Neural progenitor cell (in vitro differentiated cells): ENCODE data around the gene SGSM1. TPM values are rescaled to one million over a fixed set of nuclear protein-coding genes. Genes with fewer than 3 reads are reported as not detected.

ENCODE experiments used
- DNase-seq: peaks from one replicate; pipeline ENCODE4 v3.0.0-alpha.2; 2016; ENCODE audit warnings: low spot score
- H2AFZ ChIP-seq: fragments of 200-600 bp; sonication (generic); replicated peaks from 2 replicates; pipeline ENCODE4 v1.6.1; 2016; ENCODE audit warnings: antibody characterized with exemption
- H3F3A ChIP-seq: fragments of 200-600 bp; sonication (generic); 2 replicates; pipeline ENCODE4 v1.6.1; 2016; ENCODE audit warnings: antibody characterized with exemption, low read depth
- H3K27ac ChIP-seq: fragments of 200-600 bp; sonication (generic); 2 replicates; pipeline ENCODE4 v1.5.1; 2016; ENCODE audit warnings: mild to moderate bottlenecking
- H3K27me3 ChIP-seq: fragments of 200-600 bp; sonication (generic); 2 replicates; pipeline ENCODE4 v1.6.1; 2016; ENCODE audit warnings: mild to moderate bottlenecking, moderate library complexity
- H3K36me3 ChIP-seq: fragments of 200-600 bp; sonication (generic); 2 replicates; pipeline ENCODE4 v1.5.1; 2016
- H3K4me1 ChIP-seq: fragments of 200-600 bp; sonication (generic); 2 replicates; pipeline ENCODE4 v1.6.1; 2016; ENCODE audit warnings: mixed run types
- H3K4me2 ChIP-seq: fragments of 200-600 bp; sonication (generic); 2 replicates; pipeline ENCODE4 v1.6.1; 2016
- H3K4me3 ChIP-seq: fragments of 200-600 bp; sonication (generic); 2 replicates; pipeline ENCODE4 v1.5.1; 2016
- H3K79me2 ChIP-seq: fragments of 200-600 bp; sonication (generic); 2 replicates; pipeline ENCODE4 v1.6.1; 2016; ENCODE audit warnings: low read depth
- H3K9ac ChIP-seq: fragments of 200-600 bp; sonication (generic); 2 replicates; pipeline ENCODE4 v1.6.1; 2016
- H3K9me3 ChIP-seq: fragments of 200-600 bp; sonication (generic); 2 replicates; pipeline ENCODE4 v1.5.1; 2016; ENCODE audit warnings: low read depth
- H4K20me1 ChIP-seq: fragments of 200-600 bp; sonication (generic); 2 replicates; pipeline ENCODE4 v1.6.1; 2016; ENCODE audit warnings: low read depth
- H3K27ac Mint-ChIP-seq: 3 replicates; pipeline ENCODE4 v1.8.0; 2021; ENCODE audit warnings: mixed read lengths
- H3K27me3 Mint-ChIP-seq: 2 replicates; pipeline ENCODE4 v1.8.0; 2022; ENCODE audit warnings: low read depth, mild to moderate bottlenecking, inconsistent platforms, moderate library complexity, mixed read lengths; ENCODE audit not compliant: insufficient read depth
- H3K36me3 Mint-ChIP-seq: 3 replicates; pipeline ENCODE4 v1.8.0; 2021; ENCODE audit warnings: mixed read lengths
- H3K4me1 Mint-ChIP-seq: 3 replicates; pipeline ENCODE4 v1.8.0; 2021; ENCODE audit warnings: mixed read lengths
- H3K4me3 Mint-ChIP-seq: 3 replicates; pipeline ENCODE4 v1.8.0; 2021; ENCODE audit warnings: mild to moderate bottlenecking, moderate library complexity, mixed read lengths
- H3K9me3 Mint-ChIP-seq: 3 replicates; pipeline ENCODE4 v1.8.0; 2020; ENCODE audit warnings: mixed read lengths
- EZH2 ChIP-seq: fragments of 200-600 bp; sonication (generic); IDR thresholded peaks from 2 replicates; pipeline ENCODE4 v1.6.1; 2017; ENCODE audit warnings: antibody characterized with exemption, mild to moderate bottlenecking, moderate library complexity
- EZH2phosphoT487 ChIP-seq: fragments of 200-600 bp; sonication (generic); IDR thresholded peaks from 2 replicates; pipeline ENCODE4 v1.6.1; 2017; ENCODE audit warnings: antibody characterized with exemption
- total RNA-seq: library from RNA; depleted of rRNA; stranded (reverse); fragments of >200 nt; gene quantifications from 2 replicates; pipeline ENCODE4 v1.2.3, GENCODE V29; 2015; ENCODE audit warnings: low replicate concordance
- TF ChIP-seq, protein P1 (sequence below): fragments of 200-600 bp; sonication (generic); IDR thresholded peaks from 2 replicates; pipeline ENCODE4 v1.5.1; 2017; ENCODE audit warnings: antibody characterized with exemption, mild to moderate bottlenecking

The SGSM1 gene
- total RNA-seq, 1 donor from 2014 or later = 1.1 TPM

DNA sequence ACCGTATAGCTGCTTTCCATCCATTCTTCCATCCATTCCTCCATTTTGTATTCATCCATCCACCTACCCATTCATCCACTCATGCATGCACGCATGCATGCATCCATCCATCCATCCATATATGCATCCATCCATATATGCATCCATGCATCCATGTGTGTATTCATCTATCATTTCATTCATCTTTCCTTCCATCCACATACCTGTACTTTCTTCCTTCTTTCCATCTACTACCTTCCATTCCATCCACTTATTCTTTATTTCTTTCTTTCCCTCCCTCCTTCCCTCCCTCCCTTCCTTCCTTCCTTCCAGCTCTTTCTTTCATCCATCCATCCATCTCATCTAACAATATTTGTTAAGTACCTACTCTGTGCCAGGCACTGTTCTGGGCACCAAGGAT, 166.4 kb downstream of the SGSM1 start:
- peaks cover 35% of the 10 kb centered on the region for H3K4me1 Mint-ChIP-seq
- no peak overlapping the region for H3K9ac ChIP-seq
- no peaks in the 10 kb centered on the region for H3K9me3 Mint-ChIP-seq
- H3K27me3 ChIP-seq = no peaks in the 10 kb centered on the region
- no peak overlapping the region for H3K4me3 Mint-ChIP-seq
- no peak for TF ChIP-seq EZH2
- TF ChIP-seq, protein P1, sequence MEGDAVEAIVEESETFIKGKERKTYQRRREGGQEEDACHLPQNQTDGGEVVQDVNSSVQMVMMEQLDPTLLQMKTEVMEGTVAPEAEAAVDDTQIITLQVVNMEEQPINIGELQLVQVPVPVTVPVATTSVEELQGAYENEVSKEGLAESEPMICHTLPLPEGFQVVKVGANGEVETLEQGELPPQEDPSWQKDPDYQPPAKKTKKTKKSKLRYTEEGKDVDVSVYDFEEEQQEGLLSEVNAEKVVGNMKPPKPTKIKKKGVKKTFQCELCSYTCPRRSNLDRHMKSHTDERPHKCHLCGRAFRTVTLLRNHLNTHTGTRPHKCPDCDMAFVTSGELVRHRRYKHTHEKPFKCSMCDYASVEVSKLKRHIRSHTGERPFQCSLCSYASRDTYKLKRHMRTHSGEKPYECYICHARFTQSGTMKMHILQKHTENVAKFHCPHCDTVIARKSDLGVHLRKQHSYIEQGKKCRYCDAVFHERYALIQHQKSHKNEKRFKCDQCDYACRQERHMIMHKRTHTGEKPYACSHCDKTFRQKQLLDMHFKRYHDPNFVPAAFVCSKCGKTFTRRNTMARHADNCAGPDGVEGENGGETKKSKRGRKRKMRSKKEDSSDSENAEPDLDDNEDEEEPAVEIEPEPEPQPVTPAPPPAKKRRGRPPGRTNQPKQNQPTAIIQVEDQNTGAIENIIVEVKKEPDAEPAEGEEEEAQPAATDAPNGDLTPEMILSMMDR = no peak
- no peak for TF ChIP-seq EZH2phosphoT487
- H3K36me3 ChIP-seq = no peaks in the 10 kb centered on the region
- H3K36me3 Mint-ChIP-seq = no peaks in the 10 kb centered on the region
- H3K27me3 Mint-ChIP-seq = peaks cover 2% of the 10 kb centered on the region
- peaks cover 87% of the 10 kb centered on the region for H3K79me2 ChIP-seq
- peaks cover 28% of the 10 kb centered on the region for H3F3A ChIP-seq
- peaks cover 27% of the 10 kb centered on the region for H3K4me1 ChIP-seq
- H3K4me2 ChIP-seq = no peak overlapping the region
- H3K9me3 ChIP-seq = no peaks in the 10 kb centered on the region
- H3K27ac ChIP-seq = no peak overlapping the region
- no peak overlapping the region for H2AFZ ChIP-seq
- H3K4me3 ChIP-seq = no peak overlapping the region
- H3K27ac Mint-ChIP-seq = no peak overlapping the region
- no peak for DNase-seq
- peaks cover 99% of the 10 kb centered on the region for H4K20me1 ChIP-seq

DNA sequence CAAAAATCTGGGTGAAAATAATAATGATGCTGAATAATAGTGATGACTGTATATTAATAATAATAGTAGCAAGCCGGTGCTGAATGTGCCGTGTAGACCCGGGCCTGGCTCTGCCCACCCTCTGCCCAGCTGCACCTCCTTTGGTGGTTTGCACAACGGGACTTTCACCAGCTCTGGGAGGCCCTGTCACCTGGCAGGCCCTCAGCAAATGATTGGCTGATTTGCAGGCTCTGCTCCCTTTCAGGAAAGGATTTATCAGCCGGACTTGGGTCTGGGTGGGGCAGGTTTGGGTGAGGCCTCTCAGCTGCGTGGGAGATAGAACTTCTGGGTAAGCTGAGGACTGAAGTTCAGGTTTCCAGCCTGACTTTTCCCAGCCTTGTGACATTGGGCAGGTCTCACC, 167.9 kb downstream of the SGSM1 start:
- no peak overlapping the region for H2AFZ ChIP-seq
- H3K27ac ChIP-seq = no peak overlapping the region

DNA sequence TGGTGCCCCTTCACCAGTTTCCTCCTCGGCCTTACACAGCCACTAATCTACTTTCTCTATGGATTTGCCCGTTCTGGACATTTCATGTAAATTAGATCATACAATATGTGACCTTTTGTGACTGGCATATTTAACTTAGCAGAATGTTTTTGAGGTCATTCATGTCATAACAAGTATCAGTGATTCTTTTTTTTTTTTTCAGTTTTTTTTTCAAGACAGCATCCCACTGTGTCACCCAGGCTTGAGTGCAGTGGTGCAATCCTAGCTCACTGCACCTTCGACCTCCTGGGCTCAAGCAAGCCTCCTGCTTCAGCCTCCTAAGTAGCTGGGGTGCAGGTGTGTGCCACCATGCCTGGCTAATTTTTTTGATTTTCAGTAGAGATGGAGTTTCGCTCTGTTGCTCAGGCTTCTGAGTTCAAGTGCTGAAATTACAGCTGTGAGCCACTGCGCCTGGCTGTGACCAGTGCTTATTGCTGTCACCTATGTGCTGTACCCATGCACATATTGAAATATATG, 169.2 kb downstream of the SGSM1 start:
- H3K36me3 ChIP-seq = no peaks in the 10 kb centered on the region
- Mint-ChIP-seq H3K27ac (no peak overlapping the region), H3K27me3 (peaks cover 2% of the 10 kb centered on the region), H3K4me3 (no peak overlapping the region), H3K4me1 (peaks cover 36% of the 10 kb centered on the region), H3K36me3 (no peaks in the 10 kb centered on the region), H3K9me3 (no peaks in the 10 kb centered on the region)
- H3K27ac ChIP-seq = no peak overlapping the region
- no peak overlapping the region for H3K4me3 ChIP-seq
- H3K4me1 ChIP-seq = peaks cover 19% of the 10 kb centered on the region
- H3F3A ChIP-seq = peaks cover 34% of the 10 kb centered on the region
- H2AFZ ChIP-seq = no peak overlapping the region
- TF ChIP-seq, protein P1 = no peak
- TF ChIP-seq EZH2phosphoT487 = no peak
- TF ChIP-seq EZH2 = no peak
- H3K9ac ChIP-seq = no peak overlapping the region
- no peaks in the 10 kb centered on the region for H3K27me3 ChIP-seq
- peak overlapping the region; percentile 44 for H3K4me2 ChIP-seq
- H3K79me2 ChIP-seq = peaks cover 91% of the 10 kb centered on the region
- H4K20me1 ChIP-seq = peaks cover 94% of the 10 kb centered on the region
- no peaks in the 10 kb centered on the region for H3K9me3 ChIP-seq
- no peak for DNase-seq

More for the DNA sequence above, 167.9 kb downstream of the SGSM1 start:
- Mint-ChIP-seq H3K4me3 (no peak overlapping the region), H3K27ac (no peak overlapping the region), H3K36me3 (no peaks in the 10 kb centered on the region), H3K27me3 (peaks cover 2% of the 10 kb centered on the region), H3K4me1 (peaks cover 45% of the 10 kb centered on the region), H3K9me3 (no peaks in the 10 kb centered on the region)
- H3K4me3 ChIP-seq = no peak overlapping the region
- no peak overlapping the region for H3K4me2 ChIP-seq
- H4K20me1 ChIP-seq = peaks cover 100% of the 10 kb centered on the region
- TF ChIP-seq, protein P1 = no peak
- no peak for TF ChIP-seq EZH2
- no peak for TF ChIP-seq EZH2phosphoT487
- peaks cover 89% of the 10 kb centered on the region for H3K79me2 ChIP-seq
- peaks cover 25% of the 10 kb centered on the region for H3K4me1 ChIP-seq
- H3F3A ChIP-seq = peaks cover 34% of the 10 kb centered on the region
- H3K9ac ChIP-seq = no peak overlapping the region
- H3K9me3 ChIP-seq = no peaks in the 10 kb centered on the region
- no peaks in the 10 kb centered on the region for H3K36me3 ChIP-seq
- no peak for DNase-seq
- H3K27me3 ChIP-seq = no peaks in the 10 kb centered on the region
